Fibroblast of lung (primary cell): ENCODE results near the gene SDK2. TPM values are rescaled to one million over a fixed set of nuclear protein-coding genes. Genes with fewer than 3 reads are reported as not detected.
"Not testable (repeated sequence)": the region's sequence is repeated elsewhere in the genome, so short reads cannot be mapped to it uniquely, and the experiment has no call there.

Experiments
- DNase-seq, 2 donors: peaks; one replicate each; pipeline versions ENCODE4 v3.0.0 to v3.0.0-alpha.2; 2010; ENCODE audit warnings: low read depth in 2 of 2
- H2AFZ ChIP-seq: 2 replicates; pipeline ENCODE4 v1.5.1; 2012; ENCODE audit warnings: low read length, control low read depth, inconsistent platforms
- H3K27ac ChIP-seq: 2 replicates; pipeline ENCODE4 v1.5.1; 2011; ENCODE audit warnings: low read length, control low read depth; ENCODE audit not compliant: insufficient read depth
- H3K27me3 ChIP-seq: 2 replicates; pipeline ENCODE4 v1.5.1; 2011; ENCODE audit warnings: mild to moderate bottlenecking, low read length; ENCODE audit not compliant: control insufficient read depth, insufficient read depth
- H3K36me3 ChIP-seq: 2 replicates; pipeline ENCODE4 v1.5.1; 2011; ENCODE audit warnings: low read length; ENCODE audit not compliant: control insufficient read depth, insufficient read depth
- H3K4me1 ChIP-seq: 2 replicates; pipeline ENCODE4 v1.5.1; 2011; ENCODE audit warnings: low read length; ENCODE audit not compliant: control insufficient read depth, insufficient read depth; ENCODE audit errors: extremely low read depth
- H3K4me2 ChIP-seq: 2 replicates; pipeline ENCODE4 v1.5.1; 2011; ENCODE audit warnings: low read length, control low read depth; ENCODE audit not compliant: insufficient read depth; ENCODE audit errors: extremely low read depth
- H3K4me3 ChIP-seq, 4 experiments: fragments of 200-600 bp in 1 of 4; sonication (generic) in 1 of 4; replicated peaks in 1 of 4; 2 replicates each; pipeline ENCODE4 v1.5.1; 2011 to 2016; ENCODE audit warnings: low read length in 4 of 4, low read depth in 3 of 4, mild to moderate bottlenecking in 3 of 4, control low read depth in 2 of 4, inconsistent platforms in 1 of 4, mixed read lengths in 1 of 4; ENCODE audit not compliant: insufficient read depth in 1 of 4; ENCODE audit errors: control extremely low read depth in 1 of 4
- H3K79me2 ChIP-seq: 2 replicates; pipeline ENCODE4 v1.5.1; 2012; ENCODE audit warnings: mild to moderate bottlenecking, low read length, inconsistent platforms; ENCODE audit not compliant: control insufficient read depth, insufficient read depth
- H3K9ac ChIP-seq: 2 replicates; pipeline ENCODE4 v1.5.1; 2011; ENCODE audit warnings: mild to moderate bottlenecking, low read length, control low read depth; ENCODE audit not compliant: insufficient read depth
- H3K9me3 ChIP-seq: 2 replicates; pipeline ENCODE4 v1.5.1; 2012; ENCODE audit warnings: low read depth, low read length; ENCODE audit not compliant: control insufficient read depth, insufficient read depth
- H4K20me1 ChIP-seq: 2 replicates; pipeline ENCODE4 v1.5.1; 2011; ENCODE audit warnings: low read length; ENCODE audit not compliant: control insufficient read depth, insufficient read depth; ENCODE audit errors: extremely low read depth
- EZH2 ChIP-seq: IDR thresholded peaks from 2 replicates; pipeline ENCODE4 v1.5.1; 2012; ENCODE audit warnings: low read length, control low read depth, mild to moderate bottlenecking; ENCODE audit errors: missing control alignments
- polyA plus RNA-seq, 2 donors: library from polyadenylated mRNA; depleted of rRNA in 1 of 2; stranded (reverse) in 1 of 2; unstranded in 1 of 2; fragments of >200 nt; gene quantifications; 2 replicates each; pipeline ENCODE4 v1.2.1, GENCODE V29; 2011 to 2012; ENCODE audit warnings: missing spikeins in 1 of 2
- total RNA-seq: library from RNA; depleted of rRNA; stranded (reverse); fragments of >200 nt; gene quantifications from 2 replicates; pipeline ENCODE4 v1.2.1, GENCODE V29; 2014
- TF ChIP-seq, protein P1 (sequence below), 2 donors: IDR thresholded peaks in 1 of 2; conservative IDR thresholded peaks in 1 of 2; 1 replicate in 1 of 2; 2 replicates in 1 of 2; pipeline ENCODE4 v1.5.1; 2011 to 2012; ENCODE audit warnings: low read length in 2 of 2, control low read depth in 1 of 2, inconsistent platforms in 1 of 2, low read depth in 1 of 2, mild to moderate bottlenecking in 1 of 2

Gene SDK2
- total and polyA plus RNA-seq, 2 donors (not counting 1 experiment from before 2014, with no cell fraction given), result under 0.01 to 0.01 TPM

- TF ChIP-seq, protein P1, sequence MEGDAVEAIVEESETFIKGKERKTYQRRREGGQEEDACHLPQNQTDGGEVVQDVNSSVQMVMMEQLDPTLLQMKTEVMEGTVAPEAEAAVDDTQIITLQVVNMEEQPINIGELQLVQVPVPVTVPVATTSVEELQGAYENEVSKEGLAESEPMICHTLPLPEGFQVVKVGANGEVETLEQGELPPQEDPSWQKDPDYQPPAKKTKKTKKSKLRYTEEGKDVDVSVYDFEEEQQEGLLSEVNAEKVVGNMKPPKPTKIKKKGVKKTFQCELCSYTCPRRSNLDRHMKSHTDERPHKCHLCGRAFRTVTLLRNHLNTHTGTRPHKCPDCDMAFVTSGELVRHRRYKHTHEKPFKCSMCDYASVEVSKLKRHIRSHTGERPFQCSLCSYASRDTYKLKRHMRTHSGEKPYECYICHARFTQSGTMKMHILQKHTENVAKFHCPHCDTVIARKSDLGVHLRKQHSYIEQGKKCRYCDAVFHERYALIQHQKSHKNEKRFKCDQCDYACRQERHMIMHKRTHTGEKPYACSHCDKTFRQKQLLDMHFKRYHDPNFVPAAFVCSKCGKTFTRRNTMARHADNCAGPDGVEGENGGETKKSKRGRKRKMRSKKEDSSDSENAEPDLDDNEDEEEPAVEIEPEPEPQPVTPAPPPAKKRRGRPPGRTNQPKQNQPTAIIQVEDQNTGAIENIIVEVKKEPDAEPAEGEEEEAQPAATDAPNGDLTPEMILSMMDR (conservative IDR thresholded peaks at IDR 0.05 in 1 of 2, IDR thresholded peaks at IDR 0.05 in 1 of 2; ENCODE audit: low read depth in 1 of 2, low read length in 2 of 2), result no peak
- no peak for TF ChIP-seq EZH2
- Histone ChIP-seq H3K36me3 (no peaks in the 10 kb centered on the region), H3K4me1 (no peaks in the 10 kb centered on the region), H3K9me3 (no peaks in the 10 kb centered on the region), H3K9ac (no peak overlapping the region), H3K79me2 (no peaks in the 10 kb centered on the region), H4K20me1 (no peaks in the 10 kb centered on the region), H3K27me3 (no peaks in the 10 kb centered on the region), H2AFZ (no peak overlapping the region), H3K27ac (no peak overlapping the region), H3K4me2 (no peak overlapping the region), H3K4me3 (no peak overlapping the region)
- DNase-seq, result no peak
Observed at GRCh38 chr17:73476890-73477350, 167.3 kb downstream of the SDK2 start.

DNA sequence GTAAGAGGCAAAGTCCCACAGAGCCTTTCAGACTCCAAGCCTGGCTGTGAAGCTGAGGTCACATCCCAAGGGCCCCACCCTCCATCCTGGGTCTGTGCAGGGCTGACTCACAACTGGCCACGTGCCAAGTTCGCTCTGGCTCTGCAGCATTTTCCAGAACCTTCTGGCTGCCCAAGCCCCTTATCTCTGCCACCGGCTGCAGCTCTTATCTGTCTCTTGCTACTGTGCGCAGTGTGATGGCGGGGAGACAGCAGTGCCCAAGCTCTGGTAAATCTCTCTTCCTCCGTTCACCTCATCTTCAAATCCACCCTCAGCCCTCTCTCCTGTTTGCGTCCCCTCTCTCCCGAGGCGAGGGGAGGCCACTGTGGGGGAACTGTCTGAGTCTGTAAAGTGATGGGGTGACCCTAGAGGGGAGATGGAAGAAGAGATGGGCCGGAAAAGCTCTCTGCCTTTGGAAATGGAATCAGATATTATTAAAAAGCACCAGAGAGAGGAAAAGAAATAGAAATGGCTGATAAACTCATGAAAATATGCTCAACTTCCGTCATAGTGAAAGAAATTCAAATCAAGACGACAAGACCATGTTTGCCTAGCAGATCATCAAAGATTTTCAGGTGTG is 169.8 kb downstream of the SDK2 start:
- Histone ChIP-seq H2AFZ (no peak overlapping the region), H3K9me3 (no peaks in the 10 kb centered on the region), H3K4me3 (no peak overlapping the region), H3K4me2 (no peak overlapping the region), H3K36me3 (no peaks in the 10 kb centered on the region), H4K20me1 (no peaks in the 10 kb centered on the region), H3K79me2 (no peaks in the 10 kb centered on the region), H3K27me3 (no peaks in the 10 kb centered on the region), H3K4me1 (no peaks in the 10 kb centered on the region), H3K27ac (no peak overlapping the region), H3K9ac (no peak overlapping the region)
- DNase-seq, result peak; percentile 61 to 74
- TF ChIP-seq, protein P1 (conservative IDR thresholded peaks at IDR 0.05 in 1 of 2, IDR thresholded peaks at IDR 0.05 in 1 of 2; ENCODE audit: low read depth in 1 of 2, low read length in 2 of 2), result no peak
- TF ChIP-seq EZH2, result no peak

- not testable (repeated sequence) for H3K27me3 ChIP-seq, H2AFZ ChIP-seq, H3K36me3 ChIP-seq, H3K4me1 ChIP-seq, H3K27ac ChIP-seq, H3K9me3 ChIP-seq, H3K79me2 ChIP-seq, H3K9ac ChIP-seq, H4K20me1 ChIP-seq, H3K4me3 ChIP-seq, DNase-seq, H3K4me2 ChIP-seq
Observed at GRCh38 chr17:73472715-73473114, 171.5 kb downstream of the SDK2 start.
